Measurements from ENCODE around the gene DUSP11. TPM values are rescaled to one million over a fixed set of nuclear protein-coding genes. Genes with fewer than 3 reads are reported as not detected.
"Not testable (repeated sequence)": the region's sequence is repeated elsewhere in the genome, so short reads cannot be mapped to it uniquely, and the experiment has no call there.

The DUSP11 gene
- total RNA-seq, 4 donors from 2014 or later, result 21.2 to 34.5 (median 25.6) TPM

GRCh38 chr2:73718421-73718820 lies 61.5 kb downstream of the DUSP11 start:
- DNase-seq (ENCODE audit: low spot score), result no peak
- TF ChIP-seq, protein P1, sequence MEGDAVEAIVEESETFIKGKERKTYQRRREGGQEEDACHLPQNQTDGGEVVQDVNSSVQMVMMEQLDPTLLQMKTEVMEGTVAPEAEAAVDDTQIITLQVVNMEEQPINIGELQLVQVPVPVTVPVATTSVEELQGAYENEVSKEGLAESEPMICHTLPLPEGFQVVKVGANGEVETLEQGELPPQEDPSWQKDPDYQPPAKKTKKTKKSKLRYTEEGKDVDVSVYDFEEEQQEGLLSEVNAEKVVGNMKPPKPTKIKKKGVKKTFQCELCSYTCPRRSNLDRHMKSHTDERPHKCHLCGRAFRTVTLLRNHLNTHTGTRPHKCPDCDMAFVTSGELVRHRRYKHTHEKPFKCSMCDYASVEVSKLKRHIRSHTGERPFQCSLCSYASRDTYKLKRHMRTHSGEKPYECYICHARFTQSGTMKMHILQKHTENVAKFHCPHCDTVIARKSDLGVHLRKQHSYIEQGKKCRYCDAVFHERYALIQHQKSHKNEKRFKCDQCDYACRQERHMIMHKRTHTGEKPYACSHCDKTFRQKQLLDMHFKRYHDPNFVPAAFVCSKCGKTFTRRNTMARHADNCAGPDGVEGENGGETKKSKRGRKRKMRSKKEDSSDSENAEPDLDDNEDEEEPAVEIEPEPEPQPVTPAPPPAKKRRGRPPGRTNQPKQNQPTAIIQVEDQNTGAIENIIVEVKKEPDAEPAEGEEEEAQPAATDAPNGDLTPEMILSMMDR (IDR thresholded peaks at IDR 0.05), result no peak

GRCh38 chr2:73717695-73718094 lies 62.2 kb downstream of the DUSP11 start:
- not testable (repeated sequence) for ATAC-seq (ENCODE audit: low FRiP score); DNase-seq (ENCODE audit: low spot score)

More at GRCh38 chr2:73718421-73718820, 61.5 kb downstream of the DUSP11 start:
- ATAC-seq (ENCODE audit: low FRiP score), result no peak

GRCh38 chr2:73717251-73717606 lies 62.7 kb downstream of the DUSP11 start:
- TF ChIP-seq, protein P1 (IDR thresholded peaks at IDR 0.05), result no peak
- DNase-seq (ENCODE audit: low spot score), result no peak
- ATAC-seq (ENCODE audit: low FRiP score), result no peak

DNA sequence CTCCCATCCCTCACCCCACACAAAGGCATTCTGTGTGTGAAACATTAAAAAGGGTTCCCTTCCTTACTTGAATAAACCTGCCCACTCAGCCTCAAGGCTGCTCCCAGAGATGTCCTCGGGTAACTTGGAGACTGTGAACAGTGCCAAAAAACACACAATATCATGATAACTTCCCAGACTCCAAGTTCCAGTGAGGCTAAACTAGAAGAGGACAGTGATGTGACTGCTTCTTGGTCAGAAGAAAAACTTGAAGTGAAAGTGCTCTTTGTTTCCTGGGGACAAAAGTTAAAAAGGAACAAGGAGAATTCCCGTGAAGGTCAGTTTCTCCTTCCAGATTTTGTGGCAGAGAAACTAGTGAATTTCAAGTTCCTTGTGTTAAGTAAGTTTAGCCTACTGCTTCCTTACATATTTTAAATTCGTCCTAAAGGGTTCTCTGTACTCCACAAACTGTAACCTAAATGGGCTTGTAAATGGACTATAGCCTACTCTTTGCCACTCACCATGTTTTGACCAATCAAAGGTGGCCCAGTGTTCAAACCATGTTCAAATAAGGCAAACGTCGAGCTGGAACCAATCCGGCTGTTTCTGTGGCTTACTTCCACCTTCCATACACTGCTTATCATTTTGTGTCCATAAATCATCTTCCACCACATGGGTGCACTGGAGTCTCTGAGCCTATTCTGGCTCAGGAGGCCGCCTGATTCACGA lies 63.2 kb downstream of the DUSP11 start:
- TF ChIP-seq, protein P1 (IDR thresholded peaks at IDR 0.05), result no peak
- ATAC-seq (ENCODE audit: low FRiP score), result no peak
- DNase-seq (ENCODE audit: low spot score), result no peak

DNA sequence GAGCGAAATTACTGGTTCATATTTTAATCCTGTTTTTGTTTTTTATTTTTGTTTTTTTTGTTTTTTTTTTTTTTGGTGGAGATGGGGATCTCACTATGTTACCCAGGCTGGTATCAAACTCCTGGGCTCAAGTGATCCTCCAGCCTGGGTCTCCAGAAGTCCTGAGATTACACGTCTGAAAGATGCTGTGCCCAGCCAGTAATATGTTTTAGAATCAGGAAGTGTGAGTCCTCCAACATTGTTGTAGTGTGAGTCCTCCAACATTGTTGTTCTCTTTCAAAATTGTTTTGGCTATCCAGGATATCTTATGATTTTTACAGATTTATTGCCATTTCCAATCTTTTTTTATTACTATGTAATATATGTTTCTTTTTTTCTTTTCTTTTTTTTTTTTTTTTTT lies 65.8 kb downstream of the DUSP11 start:
- TF ChIP-seq, protein P1 (IDR thresholded peaks at IDR 0.05), result no peak
- DNase-seq (ENCODE audit: low spot score), result no peak

More for the DNA sequence above, 65.8 kb downstream of the DUSP11 start:
- ATAC-seq (ENCODE audit: low FRiP score), result no peak

Other genes starting within 250 kb of the DUSP11 start
- gene NAT8, start 137.7 kb downstream of the DUSP11 start, total RNA-seq, result not detected
- 10 to 100 TPM; 20.4 to 37.4 (median 22.9) TPM for gene TPRKB, start 42.8 kb downstream of the DUSP11 start, total RNA-seq
- not detected for gene C2orf78, start 4.1 kb upstream of the DUSP11 start, total RNA-seq
- 10 to 100 TPM; 14.4 to 27.0 (median 20.0) TPM for gene STAMBP, start 48.9 kb upstream of the DUSP11 start, total RNA-seq
- 10 to 100 TPM in 1 of 4 donors, 1 to 10 TPM in 3; 3.7 to 56.6 (median 7.4) TPM for gene ACTG2, start 112.9 kb upstream of the DUSP11 start, total RNA-seq
- gene DGUOK, start 146.8 kb upstream of the DUSP11 start, total RNA-seq, result 10 to 100 TPM; 30.5 to 38.9 (median 36.3) TPM
- gene TET3, start 204.8 kb upstream of the DUSP11 start, total RNA-seq, result 10 to 100 TPM in 3 of 4 donors, 1 to 10 TPM in 1; 8.6 to 17.8 (median 11.4) TPM